GM12878 (cell line): ENCODE results near the gene GZMM. TPM values are rescaled to one million over a fixed set of nuclear protein-coding genes. Genes with fewer than 3 reads are reported as not detected.

Source experiments
- ATAC-seq: fragments of 200-7000 bp; cut with Tn5 transposase; 3 replicates; pipeline ENCODE4 v1.9.1; 2020; ENCODE audit warnings: mild to moderate bottlenecking, moderate library complexity
- BruUV-seq: library from RNA; stranded (reverse); fragments of 400-500 nt; replicated peaks from 2 replicates; lab custom pipeline; 2021; lab: Mats Ljungman, UMichigan
- CTCF ChIA-PET: fragments of 300-600 bp; sonication (Branson Sonifier 250); formaldehyde crosslinking; extraction: SDS; loops from one replicate; lab custom pipeline; 2021; ENCODE audit warnings: inconsistent platforms; lab: Yijun Ruan, JAX
- POLR2A ChIA-PET: fragments of 350-600 bp; formaldehyde crosslinking; extraction: SDS; loops from one replicate; lab custom pipeline; 2021; ENCODE audit warnings: inconsistent platforms; lab: Charles Lee
- RAD21 ChIA-PET: fragments of 300-600 bp; sonication (Branson Sonifier 250); formaldehyde crosslinking; loops from one replicate; lab custom pipeline; 2023; ENCODE audit warnings: antibody characterized with exemption; ENCODE audit not compliant: unreplicated experiment; lab: Charles Lee
- SMC1A ChIA-PET: fragments of 300-600 bp; sonication (Branson Sonifier 250); formaldehyde crosslinking; loops from one replicate; lab custom pipeline; 2023; ENCODE audit not compliant: unreplicated experiment, uncharacterized antibody; lab: Charles Lee
- DNase-seq: peaks from one replicate; pipeline ENCODE4 v3.0.0-alpha.2; 2011; ENCODE audit warnings: low read depth, low spot score
- FAIRE-seq: peaks from 3 replicates; lab custom pipeline; 2011; peaks lifted over from hg19 to GRCh38; lab: Jason Lieb, UNC
- H2AFZ ChIP-seq: 2 replicates; pipeline ENCODE4 v1.6.0; 2011; ENCODE audit warnings: low read depth, low read length, control low read depth; ENCODE audit not compliant: control insufficient read depth
- H3K27ac ChIP-seq: 2 replicates; pipeline ENCODE4 v1.5.1; 2011; ENCODE audit warnings: control low read depth; ENCODE audit not compliant: control insufficient read depth, insufficient read depth
- H3K27me3 ChIP-seq, 2 experiments: replicated peaks in 1 of 2; 2 replicates each; pipeline versions ENCODE4 v1.6.0 to v1.6.1; 2011; ENCODE audit warnings: low read length in 1 of 2; ENCODE audit not compliant: control insufficient read depth in 2 of 2, insufficient read depth in 2 of 2
- H3K36me3 ChIP-seq, 2 experiments: 2 replicates each; pipeline ENCODE4 v1.5.1; 2011; ENCODE audit warnings: low read length in 1 of 2; ENCODE audit not compliant: control insufficient read depth in 2 of 2, insufficient read depth in 2 of 2
- H3K4me1 ChIP-seq: 2 replicates; pipeline ENCODE4 v1.6.1; 2011; ENCODE audit warnings: mild to moderate bottlenecking, low read length, moderate library complexity, mixed read lengths; ENCODE audit not compliant: control insufficient read depth, insufficient read depth
- H3K4me2 ChIP-seq: 2 replicates; pipeline ENCODE4 v1.6.0; 2011; ENCODE audit warnings: control low read depth; ENCODE audit not compliant: control insufficient read depth, insufficient read depth
- H3K4me3 ChIP-seq: fragments of 200-600 bp; sonication (generic); 2 replicates; pipeline ENCODE4 v1.5.1; 2016
- H3K79me2 ChIP-seq: 2 replicates; pipeline ENCODE4 v1.6.0; 2011; ENCODE audit warnings: low read length; ENCODE audit not compliant: control insufficient read depth, insufficient read depth
- H3K9ac ChIP-seq: 2 replicates; pipeline ENCODE4 v1.8.0; 2011; ENCODE audit warnings: low read length, control low read depth, mixed read lengths; ENCODE audit not compliant: control insufficient read depth, insufficient read depth
- H3K9me3 ChIP-seq: replicated peaks from 3 replicates; pipeline ENCODE4 v1.5.1; 2011; ENCODE audit warnings: mild to moderate bottlenecking, low read length; ENCODE audit not compliant: control insufficient read depth, insufficient read depth
- H4K20me1 ChIP-seq: 2 replicates; pipeline ENCODE4 v1.6.0; 2011; ENCODE audit not compliant: control insufficient read depth, insufficient read depth
- BHLHE40 ChIP-seq, 2 experiments: fragments of 450-650 bp in 1 of 2; IDR thresholded peaks; 2 replicates each; pipeline ENCODE4 v1.6.1; 2011 to 2017; ENCODE audit warnings: low read depth in 2 of 2, borderline replicate concordance in 1 of 2, improper control_type of control experiment in 1 of 2, low read length in 1 of 2, mild to moderate bottlenecking in 1 of 2
- LARP7 ChIP-seq: fragments of 450-650 bp; IDR thresholded peaks from 2 replicates; pipeline ENCODE4 v1.6.1; 2017; ENCODE audit warnings: mild to moderate bottlenecking
- MYC ChIP-seq: IDR thresholded peaks from 2 replicates; pipeline ENCODE4 v1.6.1; 2011; ENCODE audit warnings: mild to moderate bottlenecking, low read length, moderate library complexity, inconsistent platforms; ENCODE audit not compliant: insufficient read depth, insufficient replicate concordance, insufficient read length, severe bottlenecking
- SIX5 ChIP-seq: IDR thresholded peaks from 2 replicates; pipeline ENCODE4 v1.6.1; 2011; ENCODE audit warnings: mild to moderate bottlenecking, low read depth, low read length, moderate library complexity; ENCODE audit not compliant: severe bottlenecking
- SMAD5 ChIP-seq: IDR thresholded peaks from 2 replicates; pipeline ENCODE4 v1.6.1; 2016; ENCODE audit warnings: antibody characterized with exemption, low read depth
- TARDBP ChIP-seq: IDR thresholded peaks from 2 replicates; pipeline ENCODE4 v1.6.1; 2016; ENCODE audit warnings: borderline replicate concordance
- ZBED1 ChIP-seq: IDR thresholded peaks from 2 replicates; pipeline ENCODE4 v1.6.1; 2016; ENCODE audit warnings: borderline replicate concordance
- WGBS: methylation state at CpG from one replicate; pipeline ENCODE4 v1.1.6; 2016; ENCODE audit warnings: low lambda C conversion rate; ENCODE audit not compliant: insufficient replicate concordance, insufficient coverage; ENCODE audit errors: missing lambda C conversion rate; 5-methylcytosine and 5-hydroxymethylcytosine counted together
- in situ Hi-C: fragments of 300-500 bp; cut with MboI; formaldehyde crosslinking; loops from 9 replicates; pipeline ENCODE4 v1.14.3; 2018; ENCODE audit warnings: mixed read lengths
- intact Hi-C: fragments of 100-400 bp; cut with micrococcal nuclease; formaldehyde crosslinking; loops from one replicate; pipeline ENCODE4 v1.14.2; 2022; ENCODE audit not compliant: unreplicated experiment
- polyA plus RNA-seq, 11 experiments: library from polyadenylated mRNA; depleted of rRNA in 4 of 11; unstranded in 6 of 11; stranded (reverse) in 5 of 11; fragments of >200 nt; fragmentation: Nextera tagmentation in 4 of 11; fragmentation: Illumina TruSeq in 1 of 11; extraction: Ambion mirVana in 4 of 11; extraction: Trizol in 1 of 11; gene quantifications; 1 replicate in 1 of 11; 2 replicates in 10 of 11; pipeline versions ENCODE4 v1.2.1 to v1.2.3, GENCODE V29; 2011 to 2016; ENCODE audit warnings: inconsistent platforms in 2 of 11, missing spikeins in 2 of 11, low read depth in 1 of 11
- total RNA-seq, 4 experiments: library from RNA; depleted of rRNA in 3 of 4; stranded (reverse); fragments of >200 nt in 3 of 4; fragmentation: Illumina TruSeq in 1 of 4; extraction: Trizol in 1 of 4; gene quantifications; 2 replicates each; pipeline versions ENCODE4 v1.2.1 to v1.2.3, GENCODE V29; 2013 to 2021
- TF ChIP-seq, protein P1 (sequence below): fragments of 450-650 bp; IDR thresholded peaks from 2 replicates; pipeline ENCODE4 v1.6.1; 2018; ENCODE audit warnings: borderline replicate concordance, mild to moderate bottlenecking; ENCODE audit not compliant: partially characterized antibody
- TF ChIP-seq, protein P2 (sequence below): IDR thresholded peaks from 2 replicates; pipeline ENCODE4 v1.6.1; 2012; ENCODE audit warnings: low read depth, low read length, improper control_type of control experiment

The GZMM gene
- total and polyA plus RNA-seq, 10 of the 15 experiments (the other 5 are each of a cell fraction or from before 2014, with no cell fraction given), result 0.09 to 0.48 (median 0.23) TPM; not detected in 7

GRCh38 chr19:497491-497868 is 46.4 kb upstream of the GZMM start:
- in situ Hi-C loops (no loop called here), intact Hi-C loops (no loop called here)
- no peak overlapping the region for H2AFZ ChIP-seq
- H3K4me3 ChIP-seq, result no peak overlapping the region
- ChIA-PET RAD21 (no interaction called here), POLR2A (no interaction called here), CTCF (interaction anchor here (0.7 to 1.0 kb wide), 2 partner anchors 9 to 14 kb away, joined by 3 to 5 read pairs; no protein-coding TSS in a partner anchor), SMC1A (no interaction called here)
- no peaks in the 10 kb centered on the region for H4K20me1 ChIP-seq
- TF ChIP-seq, protein P1, sequence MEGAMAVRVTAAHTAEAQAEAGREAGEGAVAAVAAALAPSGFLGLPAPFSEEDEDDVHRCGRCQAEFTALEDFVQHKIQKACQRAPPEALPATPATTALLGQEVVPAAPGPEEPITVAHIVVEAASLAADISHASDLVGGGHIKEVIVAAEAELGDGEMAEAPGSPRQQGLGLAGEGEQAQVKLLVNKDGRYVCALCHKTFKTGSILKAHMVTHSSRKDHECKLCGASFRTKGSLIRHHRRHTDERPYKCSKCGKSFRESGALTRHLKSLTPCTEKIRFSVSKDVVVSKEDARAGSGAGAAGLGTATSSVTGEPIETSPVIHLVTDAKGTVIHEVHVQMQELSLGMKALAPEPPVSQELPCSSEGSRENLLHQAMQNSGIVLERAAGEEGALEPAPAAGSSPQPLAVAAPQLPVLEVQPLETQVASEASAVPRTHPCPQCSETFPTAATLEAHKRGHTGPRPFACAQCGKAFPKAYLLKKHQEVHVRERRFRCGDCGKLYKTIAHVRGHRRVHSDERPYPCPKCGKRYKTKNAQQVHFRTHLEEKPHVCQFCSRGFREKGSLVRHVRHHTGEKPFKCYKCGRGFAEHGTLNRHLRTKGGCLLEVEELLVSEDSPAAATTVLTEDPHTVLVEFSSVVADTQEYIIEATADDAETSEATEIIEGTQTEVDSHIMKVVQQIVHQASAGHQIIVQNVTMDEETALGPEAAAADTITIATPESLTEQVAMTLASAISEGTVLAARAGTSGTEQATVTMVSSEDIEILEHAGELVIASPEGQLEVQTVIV, result no peak
- TF ChIP-seq SMAD5, result no peak
- H3K36me3 ChIP-seq, result no peaks in the 10 kb centered on the region
- no peaks in the 10 kb centered on the region for H3K79me2 ChIP-seq
- H3K27ac ChIP-seq, result no peak overlapping the region
- FAIRE-seq, result no peak
- no peak overlapping the region for H3K4me2 ChIP-seq
- no peak; the same call in 2 of the 3 replicates for ATAC-seq
- H3K9ac ChIP-seq, result no peak overlapping the region
- no peak for DNase-seq
- 1% methylated on average over 14 of the region's 36 CpGs for WGBS
- no peaks in the 10 kb centered on the region; the same call in 2 of the 3 replicates for H3K9me3 ChIP-seq
- no TSS peak for BruUV-seq
- H3K4me1 ChIP-seq, result no peaks in the 10 kb centered on the region
- no peaks in the 10 kb centered on the region; a peak in 1 of 4 replicates for H3K27me3 ChIP-seq

DNA sequence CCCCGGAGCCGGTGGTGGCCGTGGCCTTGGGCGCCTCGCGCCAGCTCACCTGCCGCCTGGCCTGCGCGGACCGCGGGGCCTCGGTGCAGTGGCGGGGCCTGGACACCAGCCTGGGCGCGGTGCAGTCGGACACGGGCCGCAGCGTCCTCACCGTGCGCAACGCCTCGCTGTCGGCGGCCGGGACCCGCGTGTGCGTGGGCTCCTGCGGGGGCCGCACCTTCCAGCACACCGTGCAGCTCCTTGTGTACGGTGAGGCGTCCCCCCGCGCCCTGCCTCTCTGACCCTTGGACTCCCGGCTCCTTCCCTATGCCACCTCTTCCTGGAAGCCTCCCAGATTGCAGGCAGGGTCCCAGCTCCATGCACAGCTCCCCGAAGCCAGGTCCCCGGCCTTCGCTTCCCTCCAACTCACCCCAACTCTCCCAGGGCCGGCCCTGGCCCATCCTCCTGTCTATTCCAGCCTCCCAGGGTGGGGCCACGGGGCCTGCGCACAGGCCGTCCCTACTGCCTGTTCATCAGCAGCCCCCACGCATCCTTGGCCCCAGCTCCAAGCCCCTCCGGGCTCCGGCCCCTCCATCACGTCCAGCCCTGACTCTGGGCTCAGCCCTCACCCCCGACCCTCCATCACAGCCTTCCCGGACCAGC is 45.9 kb upstream of the GZMM start:
- in situ Hi-C loops, result no loop called here
- ChIA-PET SMC1A (no interaction called here), RAD21 (no interaction called here), CTCF (interaction anchor here (0.7 to 1.0 kb wide), 2 partner anchors 8 to 13 kb away, joined by 3 to 5 read pairs; no protein-coding TSS in a partner anchor), POLR2A (no interaction called here)
- Histone ChIP-seq H3K9me3 (no peaks in the 10 kb centered on the region; the same call in 2 of the 3 replicates), H3K4me1 (no peaks in the 10 kb centered on the region), H2AFZ (no peak overlapping the region), H3K9ac (no peak overlapping the region), H3K4me2 (no peak overlapping the region), H3K27ac (no peak overlapping the region), H3K79me2 (no peaks in the 10 kb centered on the region), H3K4me3 (no peak overlapping the region), H3K36me3 (no peaks in the 10 kb centered on the region), H4K20me1 (no peaks in the 10 kb centered on the region), H3K27me3 (no peaks in the 10 kb centered on the region; a peak in 1 of 4 replicates)
- FAIRE-seq (no peak), ATAC-seq (peak; percentile 52), DNase-seq (no peak)
- TF ChIP-seq TARDBP (no peak), MYC (no peak), LARP7 (no peak), BHLHE40 (IDR thresholded peaks at IDR 0.05; ENCODE audit: borderline replicate concordance in 1 of 2, low read depth in 2 of 2, low read length in 1 of 2) (0 out of 4 replicates have a peak, but pooled peaks of 1 of the 2 experiments have one; percentile 11), ZBED1 (no peak), SIX5 (no peak)
- TF ChIP-seq, protein P2, sequence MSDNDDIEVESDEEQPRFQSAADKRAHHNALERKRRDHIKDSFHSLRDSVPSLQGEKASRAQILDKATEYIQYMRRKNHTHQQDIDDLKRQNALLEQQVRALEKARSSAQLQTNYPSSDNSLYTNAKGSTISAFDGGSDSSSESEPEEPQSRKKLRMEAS, result no peak
- WGBS, result 10% methylated on average over 32 of the region's 50 CpGs
- intact Hi-C loops, result no loop called here
- no TSS peak for BruUV-seq
